ENCODE measurements around the gene NHS. TPM values are rescaled to one million over a fixed set of nuclear protein-coding genes. Genes with fewer than 3 reads are reported as not detected.

The NHS gene
- polyA plus RNA-seq, 1 donor (not counting 4 experiments of a cell fraction or from before 2014, with no cell fraction given), result 5.4 TPM

DNA sequence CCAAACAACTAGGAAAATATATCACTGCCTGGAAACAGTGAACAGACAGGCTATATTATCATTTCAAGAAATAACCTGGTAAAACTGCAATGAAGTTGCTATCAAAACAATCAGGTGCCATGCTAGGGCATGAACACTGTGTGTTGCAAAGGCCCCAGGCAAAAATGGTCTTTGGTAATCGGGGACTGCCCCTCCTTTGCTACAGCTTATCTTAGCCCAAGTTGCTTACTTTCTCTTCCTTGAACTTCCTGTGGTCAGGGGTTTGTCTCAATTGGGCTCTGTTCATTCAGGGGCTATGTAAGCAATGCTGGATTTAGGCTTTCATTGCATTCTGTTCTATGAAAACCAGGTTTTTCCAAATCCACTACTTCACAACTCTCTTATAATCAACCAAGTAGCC lies 392.7 kb downstream of the NHS start:
- Histone ChIP-seq H3K9me1 (ENCODE audit: control insufficient read depth, extremely low read depth, insufficient read depth, low read length) (no peaks in the 10 kb centered on the region), H3K9ac (ENCODE audit: control insufficient read depth, extremely low read depth, insufficient read depth, low read length) (no peak overlapping the region), H2AFZ (ENCODE audit: control insufficient read depth, low read length) (no peak overlapping the region), H3K36me3 (ENCODE audit: control insufficient read depth in 2 of 2, extremely low read depth in 1 of 2, insufficient read depth in 2 of 2, low read length in 2 of 2) (no peaks in the 10 kb centered on the region), H3K9me3 (ENCODE audit: control insufficient read depth, low read depth, low read length) (no peaks in the 10 kb centered on the region), H3K27me3 (ENCODE audit: control insufficient read depth, extremely low read depth, insufficient read depth, low read length) (peaks cover 11% of the 10 kb centered on the region), H3K4me3 (ENCODE audit: control insufficient read depth in 2 of 3, extremely low read depth in 1 of 3, insufficient read depth in 2 of 3, low read depth in 1 of 3, low read length in 3 of 3) (no peak overlapping the region), H3K4me2 (ENCODE audit: control insufficient read depth, extremely low read depth, insufficient read depth, low read depth, low read length) (no peak overlapping the region), H3K4me1 (ENCODE audit: control insufficient read depth, extremely low read depth, insufficient read depth, low read length) (no peaks in the 10 kb centered on the region), H3K79me2 (ENCODE audit: control insufficient read depth, insufficient read depth, low read length) (no peaks in the 10 kb centered on the region), H4K20me1 (ENCODE audit: control insufficient read depth, extremely low read depth, insufficient read depth, low read length) (no peaks in the 10 kb centered on the region), H3K27ac (ENCODE audit: control insufficient read depth, insufficient read depth, low read length) (no peak overlapping the region)
- dilution Hi-C loops (cut with MboI; ENCODE audit: extremely low pct_ligation_motif_present, low sequenced_read_pairs), result no loop called here
- FAIRE-seq, result no peak
- TF ChIP-seq, protein P1, sequence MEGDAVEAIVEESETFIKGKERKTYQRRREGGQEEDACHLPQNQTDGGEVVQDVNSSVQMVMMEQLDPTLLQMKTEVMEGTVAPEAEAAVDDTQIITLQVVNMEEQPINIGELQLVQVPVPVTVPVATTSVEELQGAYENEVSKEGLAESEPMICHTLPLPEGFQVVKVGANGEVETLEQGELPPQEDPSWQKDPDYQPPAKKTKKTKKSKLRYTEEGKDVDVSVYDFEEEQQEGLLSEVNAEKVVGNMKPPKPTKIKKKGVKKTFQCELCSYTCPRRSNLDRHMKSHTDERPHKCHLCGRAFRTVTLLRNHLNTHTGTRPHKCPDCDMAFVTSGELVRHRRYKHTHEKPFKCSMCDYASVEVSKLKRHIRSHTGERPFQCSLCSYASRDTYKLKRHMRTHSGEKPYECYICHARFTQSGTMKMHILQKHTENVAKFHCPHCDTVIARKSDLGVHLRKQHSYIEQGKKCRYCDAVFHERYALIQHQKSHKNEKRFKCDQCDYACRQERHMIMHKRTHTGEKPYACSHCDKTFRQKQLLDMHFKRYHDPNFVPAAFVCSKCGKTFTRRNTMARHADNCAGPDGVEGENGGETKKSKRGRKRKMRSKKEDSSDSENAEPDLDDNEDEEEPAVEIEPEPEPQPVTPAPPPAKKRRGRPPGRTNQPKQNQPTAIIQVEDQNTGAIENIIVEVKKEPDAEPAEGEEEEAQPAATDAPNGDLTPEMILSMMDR (optimal IDR thresholded peaks at IDR 0.05 in 1 of 3, IDR thresholded peaks at IDR 0.05 in 1 of 3, conservative IDR thresholded peaks at IDR 0.05 in 1 of 3; ENCODE audit: extremely low read depth in 1 of 3, insufficient read depth in 2 of 3, low read length in 3 of 3), result no peak
- TF ChIP-seq EZH2 (IDR thresholded peaks at IDR 0.05; ENCODE audit: low read length), result no peak
- no peak for DNase-seq (ENCODE audit: low read depth, low spot score)

GRCh38 chrX:17768997-17769396 lies 394.0 kb downstream of the NHS start:
- H3K36me3 ChIP-seq (ENCODE audit: control insufficient read depth in 2 of 2, extremely low read depth in 1 of 2, insufficient read depth in 2 of 2, low read length in 2 of 2), result no peaks in the 10 kb centered on the region
- H3K4me3 ChIP-seq (ENCODE audit: control insufficient read depth in 2 of 3, extremely low read depth in 1 of 3, insufficient read depth in 2 of 3, low read depth in 1 of 3, low read length in 3 of 3), result no peak overlapping the region
- H3K4me1 ChIP-seq (ENCODE audit: control insufficient read depth, extremely low read depth, insufficient read depth, low read length), result no peaks in the 10 kb centered on the region
- no peaks in the 10 kb centered on the region for H3K79me2 ChIP-seq (ENCODE audit: control insufficient read depth, insufficient read depth, low read length)
- no peaks in the 10 kb centered on the region for H3K9me3 ChIP-seq (ENCODE audit: control insufficient read depth, low read depth, low read length)
- H3K4me2 ChIP-seq (ENCODE audit: control insufficient read depth, extremely low read depth, insufficient read depth, low read depth, low read length), result no peak overlapping the region
- FAIRE-seq (no peak), DNase-seq (ENCODE audit: low read depth, low spot score) (no peak)
- TF ChIP-seq EZH2 (IDR thresholded peaks at IDR 0.05; ENCODE audit: low read length), result no peak
- TF ChIP-seq, protein P1 (optimal IDR thresholded peaks at IDR 0.05 in 1 of 3, IDR thresholded peaks at IDR 0.05 in 1 of 3, conservative IDR thresholded peaks at IDR 0.05 in 1 of 3; ENCODE audit: extremely low read depth in 1 of 3, insufficient read depth in 2 of 3, low read length in 3 of 3), result no peak
- no peaks in the 10 kb centered on the region for H3K9me1 ChIP-seq (ENCODE audit: control insufficient read depth, extremely low read depth, insufficient read depth, low read length)
- peaks cover 11% of the 10 kb centered on the region for H3K27me3 ChIP-seq (ENCODE audit: control insufficient read depth, extremely low read depth, insufficient read depth, low read length)
- no peak overlapping the region for H3K27ac ChIP-seq (ENCODE audit: control insufficient read depth, insufficient read depth, low read length)
- no peaks in the 10 kb centered on the region for H4K20me1 ChIP-seq (ENCODE audit: control insufficient read depth, extremely low read depth, insufficient read depth, low read length)
- H2AFZ ChIP-seq (ENCODE audit: control insufficient read depth, low read length), result no peak overlapping the region
- dilution Hi-C loops (cut with MboI; ENCODE audit: extremely low pct_ligation_motif_present, low sequenced_read_pairs), result no loop called here
- H3K9ac ChIP-seq (ENCODE audit: control insufficient read depth, extremely low read depth, insufficient read depth, low read length), result no peak overlapping the region
